NCI-H82 (cell line): Measurements from ENCODE around the gene PTPRQ.
A peak's percentile ranks its signal among the peaks of the same experiment; 100 is the strongest.
"Not testable (repeated sequence)": the region's sequence is repeated elsewhere in the genome, so short reads cannot be mapped to it uniquely, and the experiment has no call there.

ENCODE experiments used
- DNase-seq: peaks from one replicate; lab custom pipeline; 2025; lab: John Stamatoyannopoulos, UW

Gene PTPRQ

DNA sequence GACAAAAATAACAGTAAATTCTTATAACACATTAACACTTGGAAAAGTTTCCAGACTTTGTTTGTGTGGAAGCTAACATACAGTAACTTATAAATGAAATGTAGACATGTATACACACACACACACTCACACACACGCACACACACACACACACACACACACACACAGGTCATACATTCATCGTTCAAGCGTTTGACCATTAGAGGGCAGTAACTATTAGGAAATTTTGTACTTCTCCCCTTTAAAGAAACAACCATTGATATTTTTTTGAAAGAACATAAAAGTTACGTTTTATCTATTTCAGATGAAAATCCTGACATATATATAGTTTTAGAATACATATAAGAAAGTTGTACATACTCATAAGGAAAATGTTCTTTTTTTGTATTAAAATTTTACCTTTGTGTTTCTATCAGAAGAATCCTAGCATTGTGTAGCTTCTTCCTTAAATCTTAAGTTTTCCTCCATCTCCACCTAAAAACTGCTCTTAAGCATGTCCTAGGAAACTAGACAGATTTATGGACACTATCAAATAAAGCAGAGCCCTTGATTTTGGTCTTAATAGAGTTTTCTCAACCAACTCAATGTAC lies 29.0 kb downstream of the PTPRQ start:
- DNase-seq: peak; percentile 64

GRCh38 chr12:80477521-80478145 lies 33.6 kb downstream of the PTPRQ start:
- DNase-seq: not testable (repeated sequence)

DNA sequence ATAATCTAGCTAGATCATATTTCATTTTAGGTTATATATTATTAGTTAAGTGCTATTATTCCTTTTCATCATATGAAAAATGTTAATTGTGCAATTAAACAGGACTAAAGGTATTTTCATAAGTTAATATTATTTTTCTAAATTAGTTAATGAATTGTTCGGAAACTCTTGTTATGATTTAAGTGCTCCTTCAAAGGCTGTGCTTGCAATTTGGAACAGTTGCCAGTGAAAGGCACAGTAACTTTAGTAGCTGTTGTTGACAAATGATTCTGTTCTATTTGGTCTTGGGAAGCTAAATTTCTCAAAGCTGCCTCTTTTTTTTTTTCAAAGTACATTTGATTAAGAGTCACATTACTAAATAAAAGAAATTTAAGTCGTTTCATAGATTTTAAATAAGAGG lies 40.7 kb downstream of the PTPRQ start:
- DNase-seq: no peak

GRCh38 chr12:80485222-80485987 lies 41.4 kb downstream of the PTPRQ start:
- no peak for DNase-seq

GRCh38 chr12:80490329-80490728 lies 46.3 kb downstream of the PTPRQ start:
- DNase-seq: no peak

- no peak for DNase-seq
Observed at GRCh38 chr12:80491166-80491565, 47.1 kb downstream of the PTPRQ start.

DNA sequence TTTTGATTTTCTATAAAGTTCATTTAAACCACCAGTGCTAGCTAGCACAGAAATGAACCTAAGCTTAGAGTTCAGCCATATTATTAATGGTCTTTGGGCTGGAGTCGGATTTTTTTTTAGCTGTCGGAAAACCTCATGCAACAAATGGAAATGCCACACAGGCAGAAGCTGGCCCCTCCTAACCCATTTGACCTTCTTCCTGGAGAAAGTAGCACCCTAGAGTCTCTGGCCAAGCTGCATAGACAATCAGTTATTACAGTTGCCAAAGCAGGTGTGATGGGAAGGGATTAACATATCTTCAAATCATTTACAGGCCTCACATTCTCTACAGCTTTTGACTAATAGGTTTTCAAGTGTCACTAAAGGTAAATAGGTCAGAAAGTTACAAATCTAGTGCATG lies 49.4 kb downstream of the PTPRQ start:
- DNase-seq: no peak

DNA sequence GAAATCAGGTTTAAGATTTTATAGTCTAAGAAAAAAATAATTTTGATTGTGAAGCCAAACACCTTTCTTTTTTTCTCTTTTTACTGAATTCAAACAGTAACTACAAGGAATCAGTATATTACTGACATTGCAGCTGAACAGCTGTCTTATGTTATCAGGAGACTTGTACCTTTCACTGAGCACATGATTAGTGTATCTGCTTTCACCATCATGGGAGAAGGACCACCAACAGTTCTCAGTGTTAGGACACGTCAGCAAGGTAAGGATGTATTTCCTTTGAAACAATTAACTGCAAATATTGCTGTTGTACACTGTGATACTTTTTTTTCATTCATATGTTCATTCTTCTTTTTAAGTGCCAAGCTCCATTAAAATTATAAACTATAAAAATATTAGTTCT lies 50.8 kb downstream of the PTPRQ start:
- DNase-seq: no peak

DNA sequence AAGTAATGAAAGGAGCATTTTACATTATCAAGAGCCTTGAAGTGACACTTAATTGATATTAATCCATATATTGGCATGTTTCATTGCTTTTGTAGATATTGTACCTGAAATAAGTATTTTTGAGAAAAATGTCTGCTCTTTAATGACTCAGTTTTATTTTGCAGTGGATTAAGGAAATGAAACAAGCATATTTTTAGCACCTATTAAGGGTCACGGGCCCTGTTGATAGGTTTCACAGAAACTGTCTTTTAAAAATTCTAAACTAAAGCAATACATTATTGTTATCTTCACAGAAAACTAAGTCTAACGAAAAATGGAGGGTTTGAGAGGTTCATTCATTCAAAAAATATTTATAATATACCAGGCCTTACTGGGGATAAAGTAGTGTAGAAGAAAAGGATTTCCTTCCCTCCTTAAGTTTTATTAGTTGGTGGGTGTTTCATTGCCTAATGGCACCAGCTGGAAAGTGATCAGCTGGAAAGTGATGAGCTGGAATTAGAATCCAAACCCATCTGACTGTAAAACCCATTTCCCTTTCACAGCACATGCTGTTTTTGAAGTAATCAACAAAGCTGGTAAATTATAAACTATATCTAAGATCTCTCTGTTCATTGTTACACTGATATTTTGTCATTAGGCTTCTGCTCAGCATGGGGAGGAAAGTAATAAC lies 54.2 kb downstream of the PTPRQ start:
- no peak for DNase-seq

DNA sequence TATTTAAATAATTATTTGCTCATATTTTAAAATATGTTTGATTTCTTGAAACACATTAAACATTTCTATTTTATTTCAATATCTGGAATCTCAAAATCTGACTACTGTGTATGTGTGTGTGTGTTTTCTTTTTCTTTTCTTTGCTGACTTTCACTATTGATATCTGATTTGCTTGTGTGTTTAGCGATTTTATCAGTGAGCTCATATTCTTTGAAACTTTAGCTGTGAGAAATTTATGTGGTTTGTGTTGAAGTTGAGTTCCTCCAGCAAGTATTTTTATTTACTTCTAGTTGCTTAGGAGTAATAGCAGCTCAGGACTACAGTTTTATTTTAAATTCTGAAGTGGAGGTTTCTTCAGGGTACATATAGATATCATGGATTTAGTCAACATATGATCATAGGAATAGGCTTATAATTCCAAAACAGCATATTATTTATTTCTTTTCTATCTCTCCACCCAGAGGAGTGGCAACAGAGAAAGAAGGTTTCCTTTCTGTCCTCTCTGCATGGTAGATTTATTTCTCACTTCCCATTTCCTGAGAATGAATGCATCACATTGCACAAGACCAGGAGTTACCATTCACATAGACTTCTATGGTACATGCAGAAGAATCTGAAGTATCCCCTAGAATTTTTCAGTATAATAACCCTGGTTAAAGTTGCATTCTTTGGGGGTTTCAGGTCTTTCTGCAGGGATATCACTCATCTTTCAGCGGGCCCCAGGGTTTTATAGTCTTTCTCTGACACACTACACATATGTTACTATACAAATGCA lies 60.5 kb downstream of the PTPRQ start:
- no peak for DNase-seq

DNA sequence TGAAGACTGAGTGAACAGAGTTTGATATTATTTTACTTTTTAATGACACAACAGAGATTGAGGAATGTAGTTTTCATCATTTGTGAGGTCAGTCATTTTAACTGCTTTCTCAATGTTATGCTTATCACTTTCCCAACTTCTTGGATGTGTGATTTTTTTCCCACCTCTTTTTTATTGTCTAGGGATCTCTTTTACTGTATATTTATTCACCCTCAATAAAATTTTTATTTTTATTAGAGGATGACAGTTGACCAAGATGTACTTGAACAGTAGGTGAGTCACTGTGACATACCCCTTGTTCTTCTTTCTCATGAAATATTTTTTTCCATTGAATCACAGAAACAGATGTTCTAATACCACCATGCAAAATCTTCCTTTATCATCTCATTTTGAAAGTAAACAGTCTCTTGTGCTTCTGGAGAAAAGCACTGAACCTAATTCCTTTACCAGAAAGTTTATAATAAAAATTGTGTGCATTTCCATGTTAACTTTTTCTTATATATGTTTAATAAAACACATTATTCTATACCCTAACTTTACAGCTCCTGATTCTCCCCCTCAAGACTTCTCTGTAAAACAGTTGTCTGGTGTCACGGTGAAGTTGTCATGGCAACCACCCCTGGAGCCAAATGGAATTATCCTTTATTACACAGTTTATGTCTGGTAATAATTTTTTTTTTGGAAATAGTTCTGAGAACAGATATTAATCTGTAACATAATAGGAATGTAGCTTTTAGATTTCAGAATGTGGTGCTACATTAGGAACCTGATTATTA lies 65.9 kb downstream of the PTPRQ start:
- DNase-seq: no peak

GRCh38 chr12:80512781-80513180 lies 68.7 kb downstream of the PTPRQ start:
- DNase-seq: no peak

DNA sequence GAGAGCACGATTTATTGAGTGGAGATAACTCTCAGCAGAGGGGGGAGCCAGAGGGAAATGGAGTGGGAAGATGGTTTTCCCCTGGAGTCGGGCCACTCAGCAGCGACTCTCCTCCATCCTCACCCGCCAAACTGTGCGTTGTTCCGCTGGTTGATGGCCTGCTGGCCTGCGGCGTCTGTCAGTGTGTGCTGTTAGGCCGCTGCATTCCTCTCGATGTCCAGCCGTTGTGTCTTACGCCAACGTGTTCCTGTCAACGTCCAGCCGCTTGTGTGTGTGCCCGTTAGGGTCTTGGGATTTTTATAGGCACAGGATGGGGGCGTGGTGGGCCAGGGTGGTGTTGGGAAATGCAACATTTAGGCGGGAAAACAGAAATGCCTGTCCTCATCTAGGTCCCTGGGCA lies 69.2 kb downstream of the PTPRQ start:
- DNase-seq: no peak

DNA sequence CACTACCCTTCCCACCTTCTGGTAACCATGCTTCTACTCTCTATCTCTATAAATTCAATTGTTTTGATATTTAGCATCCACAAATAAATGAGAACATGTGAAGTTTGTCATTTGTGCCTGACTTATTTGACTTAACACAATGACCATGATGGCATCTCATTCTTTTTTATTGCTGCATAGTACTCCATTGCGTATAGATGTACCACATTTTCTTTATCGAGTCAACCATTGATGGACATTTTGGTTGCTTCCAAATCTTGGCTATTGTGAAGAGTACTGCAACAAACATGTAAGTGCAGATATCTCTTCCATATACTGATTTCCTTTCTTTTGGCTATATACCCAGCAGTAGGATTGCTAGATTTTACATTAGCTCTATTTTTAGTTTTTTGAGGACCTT lies 73.6 kb downstream of the PTPRQ start:
- no peak for DNase-seq

DNA sequence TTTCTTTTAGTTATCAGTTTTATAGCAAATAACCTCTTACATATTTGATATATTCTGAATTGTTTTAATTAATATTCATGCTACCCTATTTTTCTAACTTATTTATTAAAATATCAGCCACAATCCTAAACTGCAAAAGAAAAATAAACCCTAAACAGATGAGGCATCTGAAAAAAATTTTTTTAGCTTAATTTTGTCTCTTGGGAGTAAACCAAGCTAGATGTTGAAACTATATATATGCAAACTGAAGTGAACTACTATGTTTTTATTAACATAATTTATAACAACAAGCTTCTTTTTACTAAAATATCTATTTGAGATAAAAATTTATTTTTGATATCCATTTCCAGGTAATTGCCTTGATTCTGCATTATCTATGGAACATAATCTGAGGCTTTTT lies 87.6 kb downstream of the PTPRQ start:
- no peak for DNase-seq

- no peak for DNase-seq
Observed at GRCh38 chr12:80539029-80539428, 95.0 kb downstream of the PTPRQ start.

- no peak for DNase-seq
Observed at GRCh38 chr12:80549298-80549697, 105.3 kb downstream of the PTPRQ start.

DNA sequence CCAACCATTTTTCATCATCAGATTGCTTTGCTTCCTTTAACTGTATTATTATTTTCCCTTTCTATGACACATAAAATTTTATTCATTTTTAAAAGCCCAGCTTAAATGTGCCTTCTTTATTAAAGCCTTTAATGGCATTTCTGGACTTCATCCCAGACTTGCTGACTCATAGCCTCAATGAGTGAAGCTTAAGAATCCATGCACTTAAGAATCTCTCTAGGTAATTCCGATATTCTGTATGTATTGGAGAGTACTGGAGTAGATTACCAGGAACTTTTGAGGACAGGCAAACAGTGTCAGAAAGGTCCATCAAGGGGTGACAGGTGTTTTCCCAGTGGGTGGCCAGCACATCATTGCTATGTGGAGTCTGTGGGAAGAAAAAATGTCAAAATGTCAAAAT lies 107.9 kb downstream of the PTPRQ start:
- DNase-seq: peak; percentile 61

DNA sequence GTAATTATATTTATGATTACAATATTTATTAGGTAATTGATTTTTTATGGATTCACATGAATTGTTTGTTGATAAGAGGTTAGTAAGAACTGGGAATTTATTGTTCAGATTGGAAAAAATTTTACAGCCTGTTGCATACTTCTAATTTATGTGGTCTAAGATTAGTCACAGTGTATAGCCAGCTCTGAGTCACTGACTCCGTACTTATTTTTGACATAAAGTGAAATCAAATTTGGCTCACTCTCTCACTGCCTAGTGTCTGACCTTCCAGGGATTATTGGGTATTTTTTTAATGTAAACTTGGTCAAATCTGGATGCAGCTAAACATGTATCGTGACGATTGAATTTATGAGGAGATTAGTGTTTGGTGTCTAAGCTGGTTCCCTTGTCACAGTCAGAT lies 109.3 kb downstream of the PTPRQ start:
- no peak for DNase-seq

DNA sequence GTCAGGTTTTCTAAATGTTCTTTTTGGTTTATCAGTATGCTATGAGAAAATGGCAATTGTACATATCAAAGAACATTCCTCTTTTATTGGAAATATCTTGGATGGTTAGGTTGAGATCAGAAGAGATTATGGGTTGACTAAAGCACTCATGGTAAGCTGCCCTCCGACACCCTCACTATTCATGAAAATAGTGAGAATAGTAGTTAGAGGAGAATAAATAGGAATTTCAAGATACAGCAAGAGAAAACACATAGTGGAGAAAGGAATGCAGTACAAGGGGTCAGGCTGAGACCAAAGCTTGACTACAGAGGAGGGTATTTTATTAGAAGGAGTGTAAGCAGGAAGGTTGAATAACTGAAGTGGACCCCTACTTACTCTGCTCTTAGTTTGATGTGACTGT lies 112.5 kb downstream of the PTPRQ start:
- DNase-seq: no peak

DNA sequence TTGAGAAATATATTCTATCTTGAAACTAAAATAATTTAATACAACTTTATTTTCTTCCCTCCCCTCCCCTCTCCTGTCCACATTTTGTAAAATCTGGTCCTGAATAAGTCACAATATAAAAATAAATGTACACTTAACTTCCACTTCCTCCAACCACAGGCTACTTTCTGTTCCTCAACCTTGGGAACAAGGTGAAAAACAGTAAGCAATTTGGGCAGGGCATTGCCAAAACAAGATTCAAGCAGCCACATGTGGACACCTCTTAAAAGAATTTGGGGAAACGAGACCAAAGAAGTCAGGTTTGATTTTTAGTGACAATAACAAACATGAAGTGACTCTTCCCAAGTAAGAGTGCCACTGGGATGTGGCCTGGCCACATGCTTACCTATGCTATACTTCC lies 115.7 kb downstream of the PTPRQ start:
- DNase-seq: no peak
